Activated CD8-positive, alpha-beta T cell treated with anti-CD3 and anti-CD28 coated beads for 36 hours (primary cell): ENCODE results near the gene NFE2. TPM values are rescaled to one million over a fixed set of nuclear protein-coding genes. Genes with fewer than 3 reads are reported as not detected.
A peak's percentile ranks its signal among the peaks of the same experiment; 100 is the strongest.

Experiments used
- ATAC-seq: fragments of 200-7000 bp; cut with Tn5 transposase; one replicate; pipeline ENCODE4 v1.10.0; 2021; ENCODE audit warnings: mild to moderate bottlenecking, moderate library complexity
- CTCF ChIA-PET: fragments of 350-600 bp; sonication (Branson Sonifier 250); formaldehyde crosslinking; loops from one replicate; lab custom pipeline; 2021; ENCODE audit warnings: antibody characterized with exemption; lab: Charles Lee
- POLR2A ChIA-PET: fragments of 350-600 bp; sonication (Branson Sonifier 250); formaldehyde crosslinking; loops from one replicate; lab custom pipeline; 2021; ENCODE audit warnings: antibody characterized with exemption; lab: Charles Lee
- DNase-seq: peaks from one replicate; pipeline ENCODE4 v3.0.0-alpha.2; 2020
- H3K27ac Mint-ChIP-seq: one replicate; pipeline ENCODE4 v1.8.0; 2021; ENCODE audit warnings: mild to moderate bottlenecking, mixed read lengths
- H3K27me3 Mint-ChIP-seq: one replicate; pipeline ENCODE4 v1.8.0; 2021; ENCODE audit warnings: mixed read lengths
- H3K36me3 Mint-ChIP-seq: one replicate; pipeline ENCODE4 v1.8.0; 2021; ENCODE audit warnings: low read depth, mixed read lengths
- H3K4me1 Mint-ChIP-seq: one replicate; pipeline ENCODE4 v1.8.0; 2021; ENCODE audit warnings: low read depth, mixed read lengths
- H3K4me3 Mint-ChIP-seq: one replicate; pipeline ENCODE4 v1.8.0; 2021; ENCODE audit warnings: mild to moderate bottlenecking, moderate library complexity, mixed read lengths
- H3K9me3 Mint-ChIP-seq: one replicate; pipeline ENCODE4 v1.8.0; 2021; ENCODE audit warnings: mixed read lengths
- intact Hi-C: fragments of 100-400 bp; cut with micrococcal nuclease; formaldehyde crosslinking; loops from one replicate; pipeline ENCODE4 v1.10.0; 2022
- total RNA-seq, 2 experiments: library from RNA; stranded (reverse); gene quantifications; one replicate each; pipeline ENCODE4 v1.2.3, GENCODE V29; 2021
- TF ChIP-seq, protein P1 (sequence below): fragments of 200-600 bp; IDR thresholded peaks from one replicate; pipeline ENCODE4 v1.8.0; 2022; ENCODE audit warnings: antibody characterized with exemption, mild to moderate bottlenecking

Gene NFE2
- total RNA-seq, 2 experiments from 2014 or later, result not detected

DNA sequence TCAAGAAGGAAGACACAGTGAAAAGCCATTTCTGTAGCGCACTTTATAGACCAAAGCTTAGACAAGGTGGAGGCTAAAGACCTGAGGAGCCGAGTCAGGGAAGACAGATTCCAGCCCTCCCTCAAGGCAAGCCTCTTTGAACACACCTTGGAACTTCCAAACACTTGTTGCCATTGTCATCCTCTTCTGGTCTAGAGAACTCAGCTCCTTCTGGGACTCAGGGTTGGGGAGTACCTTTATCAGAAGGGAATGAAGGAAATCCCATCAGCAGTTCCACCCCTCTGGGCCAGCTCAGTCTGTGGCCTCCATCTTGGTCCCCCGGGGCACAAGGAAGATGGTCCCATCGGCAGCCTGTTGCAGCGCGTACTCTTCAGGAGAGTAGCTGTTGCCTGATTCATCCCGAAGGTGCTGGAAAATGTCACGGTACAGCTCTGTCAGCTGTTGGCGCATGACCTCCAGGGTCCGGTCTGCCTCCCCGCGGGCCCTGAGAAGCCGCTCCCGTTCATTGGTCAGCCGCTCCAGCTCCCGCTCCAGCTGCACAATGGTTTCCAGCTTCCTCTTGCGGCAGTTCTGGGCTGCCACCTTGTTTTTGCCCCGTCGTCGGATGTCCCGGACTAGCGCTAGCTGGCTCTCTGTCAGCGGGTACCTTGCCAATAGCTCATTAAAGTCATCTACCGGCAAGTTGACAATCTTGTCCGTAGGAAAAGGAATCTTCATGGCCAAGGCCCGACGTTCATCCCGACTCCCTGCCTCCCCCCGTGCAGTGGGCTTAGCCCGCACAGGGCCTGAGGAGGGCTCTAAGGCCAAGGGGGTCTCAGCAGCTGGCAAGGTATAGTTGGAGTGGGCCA lies 8.5 kb downstream of the NFE2 start:
- Mint-ChIP-seq H3K4me3 (no peak overlapping the region), H3K36me3 (no peaks in the 10 kb centered on the region), H3K4me1 (no peaks in the 10 kb centered on the region), H3K27me3 (peaks cover 2% of the 10 kb centered on the region), H3K27ac (no peak overlapping the region), H3K9me3 (no peaks in the 10 kb centered on the region)
- intact Hi-C loops, result loop anchor here (5.0 kb wide), 2 partner anchors 70 to 90 kb away; partner anchors contain the start of genes GPR84 and ZNF385A
- no peak for DNase-seq
- POLR2A ChIA-PET, result interaction anchor here (1.0 to 5.6 kb wide), 9 partner anchors 8 to 78 kb away, joined by 3 to 44 read pairs (median 4); partner anchors contain the start of genes CBX5, COPZ1 and HNRNPA1
- CTCF ChIA-PET, result interaction anchor here (0.6 to 9.7 kb wide), 18 partner anchors 8 to 751 kb away, joined by 3 to 117 read pairs (median 6); partner anchors contain the start of genes COPZ1 and NFE2
- TF ChIP-seq, protein P1, sequence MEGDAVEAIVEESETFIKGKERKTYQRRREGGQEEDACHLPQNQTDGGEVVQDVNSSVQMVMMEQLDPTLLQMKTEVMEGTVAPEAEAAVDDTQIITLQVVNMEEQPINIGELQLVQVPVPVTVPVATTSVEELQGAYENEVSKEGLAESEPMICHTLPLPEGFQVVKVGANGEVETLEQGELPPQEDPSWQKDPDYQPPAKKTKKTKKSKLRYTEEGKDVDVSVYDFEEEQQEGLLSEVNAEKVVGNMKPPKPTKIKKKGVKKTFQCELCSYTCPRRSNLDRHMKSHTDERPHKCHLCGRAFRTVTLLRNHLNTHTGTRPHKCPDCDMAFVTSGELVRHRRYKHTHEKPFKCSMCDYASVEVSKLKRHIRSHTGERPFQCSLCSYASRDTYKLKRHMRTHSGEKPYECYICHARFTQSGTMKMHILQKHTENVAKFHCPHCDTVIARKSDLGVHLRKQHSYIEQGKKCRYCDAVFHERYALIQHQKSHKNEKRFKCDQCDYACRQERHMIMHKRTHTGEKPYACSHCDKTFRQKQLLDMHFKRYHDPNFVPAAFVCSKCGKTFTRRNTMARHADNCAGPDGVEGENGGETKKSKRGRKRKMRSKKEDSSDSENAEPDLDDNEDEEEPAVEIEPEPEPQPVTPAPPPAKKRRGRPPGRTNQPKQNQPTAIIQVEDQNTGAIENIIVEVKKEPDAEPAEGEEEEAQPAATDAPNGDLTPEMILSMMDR, result no peak
- no peak for ATAC-seq

DNA sequence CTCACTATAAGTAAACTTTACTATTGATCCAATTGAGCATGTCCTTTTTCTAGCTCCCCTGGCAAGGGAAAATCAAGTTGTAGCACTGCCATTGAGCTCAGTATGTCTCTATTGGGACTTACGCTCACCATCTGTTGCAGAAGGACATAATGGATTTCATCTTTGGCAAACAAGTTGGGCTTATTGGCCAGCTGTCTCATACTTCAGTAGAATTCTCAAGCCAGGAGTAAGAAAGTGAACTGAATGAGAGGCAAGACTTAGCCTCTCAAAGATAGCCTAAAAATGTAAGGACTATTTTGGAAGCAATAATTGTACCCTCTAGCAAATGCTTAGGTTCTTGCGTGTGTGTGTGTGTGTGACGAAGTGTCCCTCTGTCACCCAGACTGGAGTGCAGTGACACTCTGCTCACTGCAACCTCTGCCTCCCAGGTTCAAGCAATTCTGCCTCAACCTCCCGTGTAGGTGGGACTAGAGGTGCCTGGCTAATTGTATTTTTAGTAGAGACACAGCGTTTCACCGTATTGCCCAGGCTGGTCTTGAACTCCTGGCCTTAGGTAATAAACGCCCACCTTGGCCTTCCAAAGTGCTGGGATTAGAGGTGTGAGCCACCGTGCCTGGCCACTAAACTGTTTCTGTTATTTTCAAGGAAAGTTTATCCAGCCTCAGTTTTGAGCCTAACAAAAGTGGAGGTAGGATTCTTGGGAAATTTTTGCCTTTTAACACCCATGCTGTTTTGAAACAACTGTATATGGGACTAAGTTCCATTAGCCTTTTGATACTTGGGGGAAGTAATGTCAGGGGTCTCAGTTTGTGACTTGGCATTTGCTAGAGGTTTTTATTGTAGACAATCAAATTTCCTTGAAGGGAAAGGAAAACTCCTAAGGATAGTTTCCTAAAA lies 13.3 kb downstream of the NFE2 start:
- DNase-seq (no peak), ATAC-seq (peak; percentile 9)
- POLR2A ChIA-PET, result interaction anchor here (0.7 to 7.5 kb wide), 35 partner anchors 7 to 265 kb away, joined by 3 to 70 read pairs (median 5); partner anchors contain the start of genes CBX5, COPZ1, HNRNPA1 and NCKAP1L
- CTCF ChIA-PET, result interaction anchor here (0.8 to 9.7 kb wide), 10 partner anchors 9 to 112 kb away, joined by 3 to 117 read pairs (median 9); partner anchors contain the start of genes COPZ1 and NFE2
- intact Hi-C loops, result no loop called here
- no peaks in the 10 kb centered on the region for H3K9me3 Mint-ChIP-seq
- H3K36me3 Mint-ChIP-seq, result no peaks in the 10 kb centered on the region
- no peaks in the 10 kb centered on the region for H3K27me3 Mint-ChIP-seq
- H3K4me3 Mint-ChIP-seq, result no peak overlapping the region
- no peak overlapping the region for H3K27ac Mint-ChIP-seq
- peaks cover 38% of the 10 kb centered on the region for H3K4me1 Mint-ChIP-seq
- TF ChIP-seq, protein P1, result no peak

DNA sequence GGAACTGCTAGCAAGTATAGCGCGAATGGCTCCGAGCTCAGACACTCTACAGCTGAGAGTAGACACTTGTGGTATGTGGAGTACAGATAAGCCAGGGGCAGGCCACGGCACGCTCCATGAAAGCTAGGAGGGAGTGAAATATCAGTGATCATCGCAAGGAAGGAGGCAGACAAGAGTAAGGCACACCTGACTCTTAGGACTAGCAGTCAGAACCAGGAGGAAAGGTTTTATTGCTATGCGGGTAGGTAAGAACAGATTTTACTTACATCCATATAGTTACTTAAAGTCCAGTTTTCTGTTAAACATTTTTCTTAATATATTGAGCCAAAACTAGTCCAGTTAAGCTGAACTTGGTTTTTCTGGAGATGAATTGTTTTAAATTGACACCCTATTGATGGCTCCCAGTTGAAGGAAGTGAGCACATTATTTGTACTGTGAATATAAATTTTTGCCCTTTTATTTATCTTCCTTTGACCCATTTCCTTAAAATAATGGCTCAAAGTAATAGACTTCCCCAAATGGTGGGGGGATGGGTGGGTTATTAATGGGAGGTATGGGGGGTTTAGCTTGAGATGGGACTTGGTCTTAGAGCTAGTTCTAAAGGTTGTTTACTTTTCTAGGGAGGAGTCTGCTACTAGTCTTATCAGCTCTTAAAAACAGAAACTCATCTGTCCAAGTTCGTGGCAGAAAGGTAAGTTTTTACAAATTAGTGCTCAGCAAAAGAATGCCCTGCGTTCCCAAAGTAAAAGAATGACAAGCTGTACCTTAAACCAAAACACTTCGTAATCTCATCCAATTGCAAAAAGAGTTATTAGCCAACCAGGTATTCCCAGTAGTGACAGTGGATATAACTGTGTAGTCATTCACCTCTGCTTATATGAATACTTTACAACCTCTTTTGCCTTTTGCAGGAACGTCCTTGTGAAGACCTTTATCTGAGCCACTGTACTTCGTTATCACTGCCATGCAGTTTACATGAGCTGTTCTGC lies 14.5 kb downstream of the NFE2 start:
- Mint-ChIP-seq H3K9me3 (no peaks in the 10 kb centered on the region), H3K27me3 (no peaks in the 10 kb centered on the region), H3K4me1 (peaks cover 38% of the 10 kb centered on the region), H3K27ac (peak overlapping the region; percentile 73), H3K36me3 (no peaks in the 10 kb centered on the region), H3K4me3 (peak overlapping the region; percentile 8)
- ChIA-PET POLR2A (interaction anchor here (0.6 to 7.5 kb wide), 31 partner anchors 9 to 266 kb away, joined by 3 to 70 read pairs (median 5); partner anchors contain the start of genes COPZ1, NCKAP1L and NFE2), CTCF (interaction anchor here (0.8 to 3.4 kb wide), 12 partner anchors 8 to 113 kb away, joined by 3 to 20 read pairs (median 7); partner anchors contain the start of genes COPZ1 and NFE2)
- no peak for ATAC-seq
- intact Hi-C loops, result no loop called here
- DNase-seq, result no peak
- TF ChIP-seq, protein P1, result no peak
